Nephron (organoid): Measurements from ENCODE around the gene LTB4R.

Experiments used
- H3K27ac Mint-ChIP-seq, 3 experiments: 2 replicates each; pipeline ENCODE4 v1.8.0; 2020; ENCODE audit warnings: mixed read lengths in 3 of 3, mild to moderate bottlenecking in 2 of 3, moderate library complexity in 1 of 3
- H3K27me3 Mint-ChIP-seq: 2 replicates; pipeline ENCODE4 v1.8.0; 2021; ENCODE audit warnings: low read depth, mild to moderate bottlenecking, moderate library complexity, mixed read lengths
- H3K36me3 Mint-ChIP-seq: 2 replicates; pipeline ENCODE4 v1.8.0; 2020; ENCODE audit warnings: low read depth, mixed read lengths
- H3K4me1 Mint-ChIP-seq: 2 replicates; pipeline ENCODE4 v1.8.0; 2020; ENCODE audit warnings: mixed read lengths
- H3K4me3 Mint-ChIP-seq, 3 experiments: 2 replicates each; pipeline ENCODE4 v1.8.0; 2020; ENCODE audit warnings: mild to moderate bottlenecking in 3 of 3, mixed read lengths in 3 of 3, moderate library complexity in 2 of 3
- H3K9me3 Mint-ChIP-seq: 2 replicates; pipeline ENCODE4 v1.8.0; 2020; ENCODE audit warnings: mixed read lengths
- TF ChIP-seq, protein P1 (sequence below), 3 experiments: fragments of 200-600 bp; sonication (generic); IDR thresholded peaks; one replicate each; pipeline ENCODE4 v1.5.0; 2021; ENCODE audit warnings: antibody characterized with exemption in 3 of 3; ENCODE audit not compliant: unreplicated experiment in 3 of 3

The LTB4R gene, protein sequence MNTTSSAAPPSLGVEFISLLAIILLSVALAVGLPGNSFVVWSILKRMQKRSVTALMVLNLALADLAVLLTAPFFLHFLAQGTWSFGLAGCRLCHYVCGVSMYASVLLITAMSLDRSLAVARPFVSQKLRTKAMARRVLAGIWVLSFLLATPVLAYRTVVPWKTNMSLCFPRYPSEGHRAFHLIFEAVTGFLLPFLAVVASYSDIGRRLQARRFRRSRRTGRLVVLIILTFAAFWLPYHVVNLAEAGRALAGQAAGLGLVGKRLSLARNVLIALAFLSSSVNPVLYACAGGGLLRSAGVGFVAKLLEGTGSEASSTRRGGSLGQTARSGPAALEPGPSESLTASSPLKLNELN

DNA sequence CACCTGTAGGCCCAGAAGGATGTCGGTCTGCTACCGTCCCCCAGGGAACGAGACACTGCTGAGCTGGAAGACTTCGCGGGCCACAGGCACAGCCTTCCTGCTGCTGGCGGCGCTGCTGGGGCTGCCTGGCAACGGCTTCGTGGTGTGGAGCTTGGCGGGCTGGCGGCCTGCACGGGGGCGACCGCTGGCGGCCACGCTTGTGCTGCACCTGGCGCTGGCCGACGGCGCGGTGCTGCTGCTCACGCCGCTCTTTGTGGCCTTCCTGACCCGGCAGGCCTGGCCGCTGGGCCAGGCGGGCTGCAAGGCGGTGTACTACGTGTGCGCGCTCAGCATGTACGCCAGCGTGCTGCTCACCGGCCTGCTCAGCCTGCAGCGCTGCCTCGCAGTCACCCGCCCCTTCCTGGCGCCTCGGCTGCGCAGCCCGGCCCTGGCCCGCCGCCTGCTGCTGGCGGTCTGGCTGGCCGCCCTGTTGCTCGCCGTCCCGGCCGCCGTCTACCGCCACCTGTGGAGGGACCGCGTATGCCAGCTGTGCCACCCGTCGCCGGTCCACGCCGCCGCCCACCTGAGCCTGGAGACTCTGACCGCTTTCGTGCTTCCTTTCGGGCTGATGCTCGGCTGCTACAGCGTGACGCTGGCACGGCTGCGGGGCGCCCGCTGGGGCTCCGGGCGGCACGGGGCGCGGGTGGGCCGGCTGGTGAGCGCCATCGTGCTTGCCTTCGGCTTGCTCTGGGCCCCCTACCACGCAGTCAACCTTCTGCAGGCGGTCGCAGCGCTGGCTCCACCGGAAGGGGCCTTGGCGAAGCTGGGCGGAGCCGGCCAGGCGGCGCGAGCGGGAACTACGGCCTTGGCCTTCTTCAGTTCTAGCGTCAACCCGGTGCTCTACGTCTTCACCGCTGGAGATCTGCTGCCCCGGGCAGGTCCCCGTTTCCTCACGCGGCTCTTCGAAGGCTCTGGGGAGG lies at the start of gene LTB4R:
Gene LTB4R (plus strand): TSS at position 857 of the 959 bp plus-strand sequence. CDS start 4,150 bp downstream, outside the sequence.
- no peaks in the 10 kb centered on the region for H3K9me3 Mint-ChIP-seq
- TF ChIP-seq, protein P1, sequence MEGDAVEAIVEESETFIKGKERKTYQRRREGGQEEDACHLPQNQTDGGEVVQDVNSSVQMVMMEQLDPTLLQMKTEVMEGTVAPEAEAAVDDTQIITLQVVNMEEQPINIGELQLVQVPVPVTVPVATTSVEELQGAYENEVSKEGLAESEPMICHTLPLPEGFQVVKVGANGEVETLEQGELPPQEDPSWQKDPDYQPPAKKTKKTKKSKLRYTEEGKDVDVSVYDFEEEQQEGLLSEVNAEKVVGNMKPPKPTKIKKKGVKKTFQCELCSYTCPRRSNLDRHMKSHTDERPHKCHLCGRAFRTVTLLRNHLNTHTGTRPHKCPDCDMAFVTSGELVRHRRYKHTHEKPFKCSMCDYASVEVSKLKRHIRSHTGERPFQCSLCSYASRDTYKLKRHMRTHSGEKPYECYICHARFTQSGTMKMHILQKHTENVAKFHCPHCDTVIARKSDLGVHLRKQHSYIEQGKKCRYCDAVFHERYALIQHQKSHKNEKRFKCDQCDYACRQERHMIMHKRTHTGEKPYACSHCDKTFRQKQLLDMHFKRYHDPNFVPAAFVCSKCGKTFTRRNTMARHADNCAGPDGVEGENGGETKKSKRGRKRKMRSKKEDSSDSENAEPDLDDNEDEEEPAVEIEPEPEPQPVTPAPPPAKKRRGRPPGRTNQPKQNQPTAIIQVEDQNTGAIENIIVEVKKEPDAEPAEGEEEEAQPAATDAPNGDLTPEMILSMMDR (IDR thresholded peaks at IDR 0.05; ENCODE audit: unreplicated experiment in 3 of 3): no peak
- no peak within 1 kb of the TSS for H3K4me3 Mint-ChIP-seq
- peaks cover 21% of the 10 kb centered on the region for H3K36me3 Mint-ChIP-seq
- no peak within 1 kb of the TSS for H3K27ac Mint-ChIP-seq
- no peaks in the 10 kb centered on the region for H3K27me3 Mint-ChIP-seq
- H3K4me1 Mint-ChIP-seq: peaks cover 5% of the 10 kb centered on the region

DNA sequence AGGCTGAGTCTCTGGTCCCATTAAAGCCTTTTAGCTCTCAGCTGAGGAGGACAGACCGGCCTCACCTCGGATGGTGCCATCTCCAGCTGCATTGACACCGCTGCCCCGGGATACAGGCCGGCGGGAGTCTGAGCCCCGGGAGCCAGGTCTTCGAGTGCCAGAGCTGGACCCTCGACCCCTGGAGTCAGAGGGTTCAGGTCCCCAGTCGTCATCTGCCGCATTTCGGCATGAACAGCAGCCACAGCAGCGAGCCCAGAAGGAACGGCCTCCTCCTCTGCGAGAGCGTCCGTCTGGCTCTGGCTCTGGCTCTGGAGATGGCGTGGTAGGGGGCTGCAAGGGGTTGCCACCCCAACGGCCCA lies 49.4 kb upstream of the LTB4R start:
- no peaks in the 10 kb centered on the region for H3K27me3 Mint-ChIP-seq
- no peak overlapping the region for H3K27ac Mint-ChIP-seq
- H3K36me3 Mint-ChIP-seq: peaks cover under 1% of the 10 kb centered on the region
- no peaks in the 10 kb centered on the region for H3K9me3 Mint-ChIP-seq
- H3K4me1 Mint-ChIP-seq: peaks cover 4% of the 10 kb centered on the region
- H3K4me3 Mint-ChIP-seq: no peak overlapping the region
- TF ChIP-seq, protein P1 (IDR thresholded peaks at IDR 0.05; ENCODE audit: unreplicated experiment in 3 of 3): no peak

DNA sequence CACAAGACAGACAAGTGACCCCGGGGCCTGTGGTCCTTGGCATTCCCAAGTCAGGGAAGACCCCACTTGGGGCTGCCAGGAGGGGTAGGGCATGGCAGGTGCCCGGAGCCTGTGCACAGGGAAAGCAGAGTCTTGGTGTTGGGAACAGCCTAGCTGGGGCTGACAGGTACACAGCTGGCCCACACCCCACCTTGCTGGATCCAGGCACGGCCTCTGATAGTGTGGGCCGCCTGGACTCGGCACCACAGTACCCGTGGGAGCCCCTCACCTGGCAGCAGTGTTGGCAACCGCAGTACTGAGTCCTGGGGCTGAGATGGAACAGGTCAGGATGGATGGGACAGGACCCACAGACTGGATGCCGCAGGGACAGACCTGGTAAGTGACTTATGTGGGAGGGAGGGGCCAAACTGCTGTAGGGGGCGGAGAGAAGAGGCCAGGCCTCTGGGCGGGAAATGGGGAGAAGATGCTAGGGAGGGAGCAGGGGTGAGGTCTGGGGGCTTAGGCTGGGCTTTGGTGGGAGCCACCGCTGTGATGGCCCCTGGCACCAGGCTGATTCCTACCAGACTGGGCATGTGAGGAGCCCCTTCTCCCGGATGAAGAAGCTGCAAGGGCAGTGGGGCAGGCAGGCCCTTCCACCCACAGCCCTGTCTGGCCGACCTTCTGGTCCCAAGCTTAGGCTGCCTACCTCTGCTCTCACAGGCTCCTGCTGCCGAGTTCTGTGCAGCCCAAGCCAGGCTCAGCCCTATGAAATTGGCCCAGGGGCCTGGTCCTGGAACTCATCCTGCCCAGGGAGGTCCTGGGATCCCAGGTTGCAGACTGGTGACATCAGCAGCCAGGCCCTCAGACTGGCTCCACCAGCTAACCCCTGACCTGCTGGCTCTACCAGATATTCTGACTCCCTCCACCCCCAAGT lies 48.2 kb upstream of the LTB4R start, which contains the start of gene TGM1:
Gene TGM1 (minus strand): TSS at position 357 of the 913 bp plus-strand sequence. CDS start 825 bp downstream, outside the sequence.
- peaks cover 5% of the 10 kb centered on the region for H3K36me3 Mint-ChIP-seq
- H3K4me1 Mint-ChIP-seq: peaks cover 4% of the 10 kb centered on the region
- H3K27ac Mint-ChIP-seq: peak within 1 kb of the TSS in 1 of 3 experiments; percentile 48
- no peak within 1 kb of the TSS for H3K4me3 Mint-ChIP-seq
- no peaks in the 10 kb centered on the region for H3K9me3 Mint-ChIP-seq
- no peaks in the 10 kb centered on the region for H3K27me3 Mint-ChIP-seq
- TF ChIP-seq, protein P1 (IDR thresholded peaks at IDR 0.05; ENCODE audit: unreplicated experiment in 3 of 3): no peak

DNA sequence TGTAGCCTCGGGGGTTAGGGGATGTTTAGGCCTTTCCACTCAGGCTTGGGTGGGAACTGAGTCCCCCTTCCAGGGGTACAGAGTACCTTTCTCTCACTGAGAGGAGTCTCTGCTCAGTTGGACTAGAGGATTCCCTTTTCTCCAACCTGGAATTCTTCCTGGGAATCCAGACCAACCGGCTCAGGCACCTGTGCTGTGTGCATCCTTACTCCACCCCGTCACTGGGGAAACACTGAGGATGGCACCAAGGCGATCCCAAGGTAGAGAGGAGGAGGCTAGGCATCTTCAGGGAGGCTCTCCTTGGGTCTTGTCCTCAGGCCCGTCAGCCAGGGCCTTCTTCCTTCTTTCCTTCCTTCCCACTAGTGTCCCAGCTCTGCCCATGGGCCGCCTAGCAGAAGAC lies 47.5 kb upstream of the LTB4R start:
- TF ChIP-seq, protein P1 (IDR thresholded peaks at IDR 0.05; ENCODE audit: unreplicated experiment in 3 of 3): no peak
- Mint-ChIP-seq H3K9me3 (no peaks in the 10 kb centered on the region), H3K4me3 (no peak overlapping the region), H3K4me1 (peaks cover 4% of the 10 kb centered on the region), H3K27ac (peak overlapping the region in 1 of 3 experiments; percentile 48), H3K27me3 (no peaks in the 10 kb centered on the region), H3K36me3 (peaks cover 5% of the 10 kb centered on the region)

DNA sequence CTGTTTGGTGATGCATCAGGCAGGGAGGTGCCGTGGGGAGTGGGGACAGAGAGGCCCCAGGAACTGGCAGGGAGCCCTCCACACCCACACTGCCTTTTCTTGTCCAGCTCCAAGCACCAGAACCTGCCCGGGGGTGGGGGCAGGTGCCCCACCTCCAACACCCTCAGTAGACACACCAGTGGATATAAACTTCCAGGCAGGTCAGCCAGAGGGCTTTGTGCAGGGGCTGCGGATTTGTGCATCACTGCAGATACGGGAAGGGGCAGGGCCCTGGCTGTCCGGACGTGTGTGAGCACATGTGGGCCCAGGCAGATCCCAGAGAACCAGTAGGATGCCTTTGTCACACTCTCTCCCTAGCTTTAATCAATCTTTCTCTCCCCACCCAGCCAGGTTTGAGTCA lies 47.0 kb upstream of the LTB4R start:
- H3K4me1 Mint-ChIP-seq: peaks cover 4% of the 10 kb centered on the region
- H3K36me3 Mint-ChIP-seq: peaks cover 5% of the 10 kb centered on the region
- H3K4me3 Mint-ChIP-seq: no peak overlapping the region
- peak overlapping the region in 1 of 3 experiments; percentile 48 for H3K27ac Mint-ChIP-seq
- no peaks in the 10 kb centered on the region for H3K9me3 Mint-ChIP-seq
- H3K27me3 Mint-ChIP-seq: no peaks in the 10 kb centered on the region
- TF ChIP-seq, protein P1 (IDR thresholded peaks at IDR 0.05; ENCODE audit: unreplicated experiment in 3 of 3): no peak
